T-helper 2 cell (primary cell): Measurements from ENCODE around the gene TOM1L1.

Experiments used
- DNase-seq, 5 experiments: peaks; one replicate each; pipeline versions ENCODE4 v3.0.0 to v3.0.0-alpha.2; 2012 to 2022

The TOM1L1 gene

DNA sequence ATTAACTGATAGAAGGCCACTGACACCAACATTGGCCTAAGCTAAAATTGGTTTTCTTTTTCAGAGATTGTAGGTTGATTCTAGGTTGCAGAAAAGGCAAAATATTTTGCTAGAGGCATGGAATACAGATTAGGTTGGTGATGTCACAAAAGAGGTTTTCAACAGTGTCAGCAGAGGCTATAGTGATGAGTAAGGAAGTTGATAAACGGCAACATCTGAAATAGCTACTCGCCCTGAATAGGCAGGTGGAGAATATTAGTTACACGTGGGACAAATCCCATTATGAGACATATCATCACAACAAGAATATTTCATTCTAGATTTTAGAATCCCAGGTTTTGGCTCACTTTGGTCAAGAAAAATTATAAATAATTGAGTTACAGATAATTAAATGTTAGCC lies 1.5 kb upstream of the TOM1L1 start:
- no peak for DNase-seq

DNA sequence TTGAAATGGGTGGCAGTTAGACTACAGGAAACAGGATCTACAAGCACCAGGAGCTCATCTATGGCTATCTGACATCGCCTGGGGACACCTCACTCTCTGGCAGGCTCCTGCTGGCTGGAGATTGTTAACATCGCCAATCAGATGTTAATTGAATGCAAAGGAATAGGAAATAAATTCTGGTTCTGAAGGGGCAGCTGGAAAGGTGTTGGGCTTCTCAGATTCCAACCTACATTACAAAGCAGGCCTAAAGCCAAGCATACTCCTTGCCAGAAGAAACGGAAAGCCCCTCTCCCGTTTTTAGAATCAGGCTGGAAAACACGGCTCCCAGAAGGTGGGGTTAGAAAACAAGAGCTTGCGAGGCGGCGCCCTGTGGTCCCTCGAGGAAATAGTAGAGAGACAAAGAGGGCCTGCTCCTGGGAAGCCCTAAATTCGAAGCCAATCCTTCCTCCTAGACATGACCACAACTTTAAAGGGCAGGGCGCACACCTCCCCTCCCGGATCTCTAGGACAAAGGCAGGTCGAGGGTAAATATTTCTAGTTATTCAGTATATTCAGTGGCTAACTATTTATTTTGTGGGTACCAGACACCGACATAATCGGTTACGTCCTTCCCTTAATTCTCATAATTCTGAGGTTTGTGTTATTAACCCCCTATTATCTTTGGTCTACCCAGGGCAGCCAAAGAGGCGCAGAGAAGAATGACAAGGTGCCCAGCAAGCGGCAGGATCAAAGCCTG lies 763 bp upstream of the TOM1L1 start:
- no peak for DNase-seq

DNA sequence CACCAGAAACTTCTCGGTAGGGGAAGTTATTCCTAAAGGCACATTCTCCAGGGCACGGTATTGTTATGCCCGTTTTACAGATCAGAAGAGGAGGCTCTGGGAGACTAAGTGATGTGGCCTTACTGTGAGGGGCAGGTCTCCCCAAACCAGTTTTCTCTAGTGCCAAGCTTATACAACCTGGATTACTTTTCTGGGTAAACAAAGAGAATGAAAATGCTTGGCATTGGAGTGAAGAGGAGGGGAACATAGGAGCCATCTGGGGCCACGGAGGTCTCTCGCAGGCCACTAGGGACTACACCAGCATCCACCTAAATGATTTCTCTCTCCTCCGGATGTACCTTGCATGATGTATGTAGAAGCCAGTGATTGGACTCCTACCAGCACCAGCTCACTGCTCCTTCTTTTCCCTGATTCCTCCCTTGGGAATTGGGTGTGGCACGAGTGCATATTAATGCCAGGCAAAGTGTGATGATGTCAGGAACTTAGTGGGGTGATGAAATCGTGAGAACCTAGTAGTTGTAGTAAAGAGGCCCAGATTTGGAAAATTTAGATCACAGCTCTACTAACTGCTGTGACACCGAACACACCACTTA lies 674 bp downstream of the TOM1L1 start:
- no peak for DNase-seq

DNA sequence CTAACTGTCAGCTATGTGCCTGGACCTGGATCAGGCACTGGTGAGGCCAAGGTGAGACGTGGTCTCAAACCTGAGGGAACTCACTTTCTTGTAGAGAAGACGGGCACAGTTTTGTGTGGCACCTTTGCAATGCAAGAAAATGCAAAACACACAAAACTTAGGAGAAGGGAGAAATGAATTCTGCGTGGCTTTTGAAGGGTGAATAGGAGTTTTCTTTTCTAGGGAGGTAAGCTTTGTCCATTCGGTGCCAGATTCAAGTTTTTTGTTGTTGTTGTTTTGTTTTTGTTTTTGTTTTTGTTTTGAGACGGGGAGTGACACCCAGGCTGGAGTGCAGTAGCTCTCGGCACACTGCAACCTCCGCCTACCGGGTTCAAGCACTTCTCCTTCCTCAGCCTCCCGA lies 1.4 kb downstream of the TOM1L1 start:
- DNase-seq = no peak

DNA sequence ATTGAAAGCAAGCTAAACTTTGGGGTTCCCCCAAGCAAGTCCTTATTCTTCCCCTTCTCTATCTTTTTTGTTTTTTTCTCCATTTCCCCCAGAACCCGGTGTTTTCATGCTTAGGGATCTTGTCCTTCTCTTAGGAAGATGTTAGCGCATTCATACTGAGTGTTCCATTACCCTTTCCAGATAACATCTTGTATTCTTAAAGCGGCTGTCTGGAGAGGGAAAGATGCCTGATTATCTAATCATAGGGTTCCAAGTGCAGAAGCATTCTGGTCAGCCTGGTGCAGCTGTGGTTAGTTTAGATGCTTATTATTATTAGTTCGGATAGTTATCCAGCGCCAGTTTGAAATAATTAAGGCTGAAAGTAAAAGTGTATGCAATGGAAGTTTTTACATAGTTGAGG lies 2.0 kb downstream of the TOM1L1 start:
- DNase-seq = no peak

DNA sequence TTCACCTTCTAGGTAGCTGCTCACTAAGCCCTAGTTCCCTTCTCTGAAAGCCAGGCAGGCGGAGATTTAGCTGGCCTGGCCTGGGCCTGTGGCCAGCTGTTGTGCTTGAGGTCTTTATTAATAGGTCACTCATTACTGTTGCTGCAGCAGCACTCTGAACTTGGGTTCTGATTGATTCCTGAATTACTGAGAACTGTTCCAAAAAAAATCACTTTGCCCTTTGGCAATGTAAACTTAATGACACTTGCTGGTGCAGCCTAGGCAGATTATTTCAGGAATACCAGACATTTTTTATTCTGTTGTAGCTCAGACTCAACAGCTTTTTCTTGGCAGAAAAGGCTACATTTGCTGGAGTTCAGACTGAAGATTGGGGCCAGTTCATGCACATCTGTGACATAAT lies 2.7 kb downstream of the TOM1L1 start:
- DNase-seq = no peak

DNA sequence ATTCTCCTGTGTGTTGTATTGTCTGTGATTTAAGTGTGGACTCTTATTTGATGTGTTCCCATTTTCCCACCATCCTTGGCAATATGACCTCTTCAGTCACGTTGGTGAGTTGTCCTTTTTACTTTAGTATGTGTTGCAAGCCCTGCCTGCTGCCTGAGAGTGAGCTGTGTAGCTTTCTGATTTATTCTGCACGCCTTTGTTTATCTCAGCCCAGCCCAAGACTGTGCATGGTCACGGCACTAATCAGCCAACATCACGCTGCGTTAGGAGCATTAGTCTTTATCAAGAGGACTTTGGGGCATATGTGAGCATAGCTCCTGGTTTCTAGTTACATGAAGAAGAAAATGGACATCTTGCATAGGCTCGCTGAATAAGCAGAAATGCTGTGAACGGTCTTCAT lies 6.0 kb downstream of the TOM1L1 start:
- DNase-seq = no peak

DNA sequence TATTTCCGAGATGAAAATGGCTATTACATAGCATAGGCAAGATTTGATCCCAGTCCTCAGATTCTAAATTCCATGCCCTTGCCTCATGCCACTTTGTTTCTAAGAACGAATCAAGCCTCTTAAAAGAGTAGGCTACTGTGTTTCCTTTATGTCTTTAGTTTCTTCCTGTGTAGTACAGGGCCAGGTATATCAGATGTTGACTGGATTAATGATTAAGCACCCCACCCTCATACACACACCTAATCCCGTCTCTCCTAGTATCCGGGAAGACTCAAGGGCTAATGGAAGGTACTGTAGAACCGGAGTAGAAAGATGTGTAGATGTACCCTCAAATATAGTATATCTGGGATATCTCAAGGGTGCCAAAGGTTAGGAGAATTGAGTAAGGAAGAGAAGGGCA lies 6.7 kb downstream of the TOM1L1 start:
- DNase-seq = no peak

DNA sequence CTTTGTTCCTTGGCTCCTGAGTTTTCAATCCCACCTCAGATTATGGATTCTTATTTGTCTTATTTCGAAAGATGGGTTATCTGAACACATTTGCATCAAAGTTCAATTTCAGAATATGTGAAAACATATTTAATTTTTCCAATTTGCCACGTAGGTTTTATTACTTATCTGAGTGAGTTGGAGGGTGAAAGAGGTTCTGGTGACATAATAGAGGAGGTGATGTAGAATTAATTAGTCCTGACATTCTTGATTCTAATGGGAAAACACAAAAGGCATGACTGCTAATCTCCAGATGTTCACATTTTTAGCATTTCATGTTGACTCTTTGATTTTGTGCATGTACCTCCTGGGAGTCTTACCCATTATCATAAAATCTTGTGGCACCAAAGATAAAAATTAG lies 9.1 kb downstream of the TOM1L1 start:
- DNase-seq = no peak

DNA sequence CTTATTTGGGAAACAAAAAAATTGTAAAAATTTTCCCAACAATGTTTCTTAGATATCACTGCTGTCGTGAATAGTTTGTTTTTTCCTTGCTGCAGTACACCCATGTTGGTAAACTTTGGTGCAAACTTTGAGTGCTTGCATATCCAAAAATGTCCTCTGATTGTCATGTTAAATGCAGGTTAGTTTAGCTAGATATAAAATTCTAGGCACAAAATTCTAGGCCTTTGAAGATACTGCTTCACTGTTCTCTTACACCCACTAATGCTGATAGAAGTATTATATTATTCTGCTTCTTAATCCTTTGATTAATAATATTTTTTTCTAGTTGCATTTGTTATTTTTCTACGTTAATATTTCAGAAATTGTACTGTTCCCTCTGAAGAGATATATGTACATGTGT lies 16.1 kb downstream of the TOM1L1 start:
- DNase-seq = no peak

DNA sequence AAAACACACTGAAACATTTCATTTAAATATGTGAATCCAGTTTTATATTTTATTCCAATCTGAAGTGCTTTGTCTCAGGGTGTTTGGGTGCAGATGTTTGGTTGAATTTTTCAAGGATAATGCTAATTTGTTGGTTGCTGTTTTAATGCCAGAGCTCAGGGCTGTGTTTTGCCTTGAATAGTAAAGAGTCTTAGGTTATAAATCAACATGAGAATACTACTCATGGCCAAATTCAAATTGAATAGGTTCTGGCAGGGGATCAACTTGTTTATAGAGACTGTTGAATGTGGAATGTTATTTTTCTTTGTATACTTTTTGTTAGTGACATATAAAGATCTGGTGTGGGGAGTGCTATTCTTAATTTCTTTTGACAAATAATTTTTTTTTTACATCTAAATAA lies 18.8 kb downstream of the TOM1L1 start:
- DNase-seq = no peak

DNA sequence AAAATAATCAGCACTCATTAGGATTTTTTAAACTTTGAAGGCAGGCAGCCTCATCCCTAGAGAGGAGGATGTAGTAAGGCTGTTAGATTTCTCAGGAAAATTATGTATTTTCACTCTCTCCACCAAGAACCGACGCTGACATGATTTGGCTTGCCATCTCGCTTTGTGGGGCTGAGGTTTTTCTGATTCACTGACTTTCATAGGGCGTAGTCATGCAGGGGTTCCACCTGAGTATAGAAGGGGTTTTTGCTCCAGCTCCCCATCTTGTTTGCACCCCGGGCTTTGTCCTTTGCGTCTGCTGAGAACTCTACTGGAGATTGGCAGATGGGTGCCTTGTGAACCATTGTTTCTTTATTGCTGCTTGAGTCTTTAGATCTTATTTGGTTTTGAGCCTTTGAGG lies 20.2 kb downstream of the TOM1L1 start:
- DNase-seq = no peak

DNA sequence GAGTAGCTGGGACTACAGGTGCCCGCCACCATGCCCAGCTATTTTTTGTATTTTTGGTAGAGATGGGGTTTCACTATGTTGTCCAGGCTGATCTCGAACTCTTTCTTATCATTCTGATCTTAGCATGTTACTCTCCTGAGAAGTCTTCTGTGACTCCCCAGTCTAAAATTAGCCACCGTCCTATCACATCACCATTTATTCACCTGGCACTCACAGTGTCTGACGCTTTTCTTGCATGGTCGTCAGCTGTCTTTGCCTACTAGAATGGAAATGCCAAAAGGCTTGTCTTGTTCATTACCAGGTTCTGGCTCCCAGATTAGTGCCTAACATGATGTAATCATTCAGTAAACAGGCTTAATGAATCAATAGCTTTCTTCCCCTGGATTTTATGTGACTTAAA lies 23.8 kb downstream of the TOM1L1 start:
- no peak for DNase-seq

DNA sequence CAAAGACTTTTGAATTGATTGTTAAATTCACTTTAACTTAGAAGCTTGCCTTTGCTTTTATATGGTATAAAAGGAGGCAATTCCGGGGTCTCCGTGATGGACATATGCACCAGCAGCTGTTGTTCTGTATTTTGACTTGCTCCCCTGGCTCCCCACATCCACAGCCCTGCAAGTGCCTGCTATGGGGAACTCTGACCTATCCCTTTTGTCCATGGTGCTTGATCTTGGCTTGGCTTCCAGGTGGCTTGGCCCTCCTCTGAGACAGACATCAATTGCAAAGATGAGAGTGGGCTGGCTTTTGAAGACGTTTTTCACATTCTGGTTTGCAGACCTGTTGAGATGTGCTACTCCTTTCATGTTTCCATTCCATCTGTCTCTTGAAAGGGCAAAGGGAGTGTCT lies 26.9 kb downstream of the TOM1L1 start:
- DNase-seq = no peak

DNA sequence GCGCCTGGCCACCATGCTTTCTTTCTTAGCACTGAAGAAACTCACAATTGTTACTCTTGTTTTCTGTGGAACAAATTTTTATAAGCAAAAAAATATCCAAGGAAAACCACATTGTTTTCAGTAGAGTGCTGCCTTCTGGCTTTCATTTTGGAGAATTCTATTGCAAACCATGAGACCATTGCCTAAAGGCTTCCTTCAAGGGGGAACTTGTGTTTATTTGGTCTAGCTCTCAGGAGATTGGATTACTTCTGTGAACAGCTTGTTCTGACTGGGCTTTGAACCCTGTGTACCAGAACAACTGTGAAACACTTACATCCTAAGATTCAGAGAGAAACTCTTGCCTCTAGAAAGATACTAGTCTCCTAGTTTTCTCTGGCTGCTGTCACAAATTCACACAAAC lies 32.1 kb downstream of the TOM1L1 start:
- DNase-seq = no peak

DNA sequence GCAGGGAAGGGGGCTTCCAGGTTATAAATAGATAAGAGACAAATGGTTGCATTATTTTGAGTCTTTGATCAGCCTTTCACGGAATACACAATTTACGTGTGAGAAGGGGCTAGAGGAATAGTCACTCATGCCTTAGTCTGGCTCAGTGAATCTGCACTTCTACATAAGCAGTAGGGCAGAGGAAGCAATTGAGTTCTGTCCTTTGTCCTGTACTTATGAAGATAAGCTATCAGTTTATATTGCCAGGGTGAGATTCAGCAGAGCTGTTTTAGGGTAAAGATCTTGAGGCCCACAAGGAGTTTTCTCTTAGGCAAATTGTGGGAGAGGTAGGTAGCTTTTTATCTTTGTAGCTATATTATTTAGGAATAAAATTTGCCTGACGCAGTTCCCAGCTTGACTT lies 33.3 kb downstream of the TOM1L1 start:
- DNase-seq = no peak

DNA sequence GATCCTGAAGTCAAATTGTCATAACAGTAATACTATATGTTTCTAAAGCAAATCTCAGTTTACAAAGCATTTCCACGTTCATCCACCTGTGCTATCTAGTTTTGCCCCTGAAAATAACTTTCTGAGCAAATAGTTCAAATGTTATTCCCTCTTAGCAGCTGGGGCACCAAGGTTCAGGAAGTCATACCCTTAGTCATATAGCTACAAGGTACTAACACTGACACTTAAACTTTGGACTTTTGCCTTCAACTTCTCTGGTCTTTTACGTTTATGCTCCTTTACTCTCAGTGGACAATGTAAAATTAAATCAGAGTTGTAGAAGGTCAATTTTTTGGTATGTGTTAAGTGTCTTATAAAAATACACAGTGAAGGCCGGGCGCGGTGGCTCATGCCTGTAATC lies 34.8 kb downstream of the TOM1L1 start:
- no peak for DNase-seq

DNA sequence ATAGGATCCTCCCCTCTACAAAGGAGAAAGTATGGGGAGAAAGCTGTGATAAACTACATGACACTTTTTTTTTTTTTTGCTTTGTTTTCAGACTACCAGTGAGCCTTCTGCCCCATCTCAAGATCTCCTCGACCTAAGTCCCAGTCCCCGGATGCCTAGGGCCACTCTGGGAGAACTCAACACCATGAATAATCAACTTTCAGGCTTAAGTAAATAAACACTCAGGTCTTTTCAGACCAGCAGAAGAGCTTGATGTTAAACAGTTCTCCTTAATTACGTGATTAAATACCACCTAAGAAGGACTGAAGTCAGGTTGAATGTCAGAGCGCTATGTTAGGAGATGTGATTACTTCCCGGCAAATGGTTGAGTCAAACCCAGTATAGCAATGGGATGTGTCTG lies 36.4 kb downstream of the TOM1L1 start:
- no peak for DNase-seq

DNA sequence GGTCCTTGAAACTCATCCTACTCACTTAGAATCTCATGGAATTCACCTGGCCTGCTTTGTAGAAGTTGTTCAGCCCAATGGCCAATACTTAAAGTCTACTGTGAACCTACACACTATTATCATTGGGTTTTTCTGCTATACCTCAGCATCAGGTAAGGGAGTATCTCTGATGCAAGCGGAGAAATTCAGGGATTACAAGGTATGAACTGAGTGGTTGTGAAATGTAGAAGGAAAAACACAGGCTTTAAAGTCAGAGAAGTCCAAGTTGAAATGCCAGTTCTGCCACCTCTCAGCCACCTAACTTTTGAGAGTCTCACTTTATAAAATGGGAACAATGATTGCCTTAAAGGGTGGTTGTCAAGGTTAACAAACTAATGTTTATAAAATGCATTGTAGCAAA lies 36.8 kb downstream of the TOM1L1 start:
- no peak for DNase-seq

DNA sequence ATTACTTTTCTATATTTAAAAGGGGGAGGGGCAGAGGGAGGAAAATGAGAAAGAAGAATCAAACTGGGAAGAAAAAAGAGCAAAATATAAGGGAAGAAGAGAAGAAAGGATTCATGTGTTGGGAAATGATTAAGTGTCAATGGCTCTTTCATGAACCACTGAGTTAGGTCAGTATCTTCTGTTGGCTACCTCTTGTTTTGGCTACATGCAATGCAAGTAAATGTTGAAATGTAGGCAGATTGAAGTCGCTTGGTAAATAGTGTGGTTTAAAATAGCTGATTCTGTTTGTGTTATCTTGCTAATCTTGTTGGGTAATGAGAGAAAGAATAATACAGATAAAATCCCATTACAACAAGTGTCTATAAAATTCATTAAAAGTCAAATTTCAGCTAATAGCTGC lies 40.6 kb downstream of the TOM1L1 start:
- no peak for DNase-seq

DNA sequence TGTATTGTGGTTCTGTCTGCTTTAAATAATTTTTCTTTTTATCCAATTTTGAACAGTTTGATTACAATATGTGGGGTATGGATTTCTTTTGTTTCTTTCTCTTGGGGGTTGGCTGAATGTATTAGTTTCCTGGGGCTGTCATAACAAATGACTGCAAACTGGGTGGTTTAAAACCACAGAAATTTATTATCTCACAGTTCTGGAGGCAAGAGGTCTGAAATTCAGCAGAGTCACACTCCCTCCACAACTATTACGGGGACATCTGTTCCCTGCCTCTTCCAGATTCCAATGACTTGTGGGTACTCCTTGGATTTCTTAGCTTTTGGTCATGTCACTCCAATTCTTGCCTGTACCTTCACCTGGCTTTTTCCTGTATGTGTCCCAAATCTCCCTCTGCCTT lies 44.1 kb downstream of the TOM1L1 start:
- peak in 1 of 5 experiments; percentile 55 for DNase-seq

DNA sequence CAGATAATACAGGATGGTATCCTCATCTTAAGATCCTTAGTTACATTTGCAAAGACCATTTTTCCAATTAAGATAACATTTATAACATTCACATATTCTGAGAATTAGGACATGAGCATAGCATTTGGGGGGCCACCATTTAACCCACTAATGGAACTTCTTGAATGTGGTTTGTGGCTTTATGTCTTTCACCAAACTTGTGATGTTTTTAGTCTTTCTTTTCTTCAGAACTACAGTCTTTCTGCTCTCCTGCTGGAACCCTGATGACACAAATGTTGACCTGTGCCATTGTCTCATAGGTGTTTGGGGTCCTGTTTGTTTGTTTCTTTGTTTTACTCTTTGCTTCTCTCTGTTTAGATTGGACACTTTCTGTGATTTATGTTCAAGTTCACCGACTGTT lies 44.6 kb downstream of the TOM1L1 start:
- peak in 1 of 5 experiments; percentile 70 for DNase-seq

DNA sequence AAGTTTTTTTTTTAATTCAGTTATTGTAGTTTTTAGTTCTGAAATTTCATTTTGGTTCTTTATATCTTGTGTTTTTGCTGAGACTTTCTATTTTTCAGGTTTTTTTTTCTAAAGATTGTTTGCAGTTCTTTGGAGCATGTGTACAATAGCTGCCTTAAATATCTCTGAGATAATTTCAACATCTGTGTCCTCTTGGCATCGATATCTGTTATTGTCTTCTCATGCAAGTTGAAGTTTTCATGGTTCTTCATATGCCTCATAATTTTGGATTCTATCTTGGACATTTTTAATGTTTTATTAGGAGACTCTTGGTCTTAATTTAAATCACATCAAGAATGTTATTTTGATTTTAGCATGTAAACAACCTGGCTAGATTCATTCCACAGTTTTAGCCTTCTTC lies 45.0 kb downstream of the TOM1L1 start:
- no peak for DNase-seq

DNA sequence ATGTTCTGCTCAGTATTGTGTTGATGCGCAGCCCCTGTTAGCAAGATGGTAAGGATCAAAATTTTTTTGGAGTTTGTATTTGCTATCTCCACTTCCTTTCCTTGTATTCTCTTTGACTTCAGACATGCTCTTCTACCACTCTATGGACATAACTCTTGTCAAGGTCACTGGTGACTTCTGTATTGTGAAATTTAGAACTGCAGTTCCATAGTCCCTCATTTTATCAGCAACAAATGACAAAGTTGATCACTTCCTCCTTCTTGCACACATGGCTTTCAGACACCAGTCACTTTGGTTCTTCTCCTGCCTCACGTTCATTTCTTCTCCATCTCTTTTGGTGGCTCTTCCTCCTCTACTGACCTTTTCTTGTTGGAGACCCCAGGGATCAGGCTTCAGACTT lies 46.7 kb downstream of the TOM1L1 start:
- DNase-seq = no peak

DNA sequence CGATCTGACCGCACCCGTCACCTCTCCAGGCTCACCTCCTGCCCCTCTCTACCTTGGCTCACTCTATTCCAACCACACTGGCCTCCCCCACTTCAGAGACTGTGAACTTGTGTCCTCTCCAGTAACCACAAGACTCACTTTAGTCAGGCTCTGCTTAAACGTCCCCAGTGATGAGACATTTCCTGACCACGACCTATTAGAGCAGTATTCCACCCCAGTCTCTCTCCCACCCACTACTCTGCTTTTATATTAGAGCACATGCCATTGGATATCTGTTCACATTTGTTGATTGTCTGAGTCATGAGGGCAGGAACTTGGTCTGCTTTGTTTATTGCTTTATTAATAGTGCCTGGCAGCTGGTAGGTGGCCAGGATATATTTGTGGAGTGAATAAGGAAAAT lies 47.7 kb downstream of the TOM1L1 start:
- peak in 1 of 5 experiments; percentile 63 for DNase-seq
